HepG2 (cell line): ENCODE data around the gene MED12L. TPM values are rescaled to one million over a fixed set of nuclear protein-coding genes. Genes with fewer than 3 reads are reported as not detected.

Source experiments
- BRCA1 ChIP-seq: sonication (generic); formaldehyde crosslinking; IDR thresholded peaks from 2 replicates; pipeline ENCODE4 v1.4.0; 2020; ENCODE audit warnings: missing genetic modification reagents
- HDAC6 ChIP-seq: fragments of 200-600 bp; sonication (generic); IDR thresholded peaks from 2 replicates; pipeline ENCODE4 v1.7.0; 2017; ENCODE audit warnings: mild to moderate bottlenecking, antibody characterized with exemption, low read length, low read depth
- HES4 ChIP-seq: sonication (generic); formaldehyde crosslinking; IDR thresholded peaks from 2 replicates; pipeline ENCODE4 v1.9.0; 2021; ENCODE audit warnings: mild to moderate bottlenecking, missing genetic modification reagents, borderline replicate concordance
- HMG20A ChIP-seq: IDR thresholded peaks from 2 replicates; pipeline ENCODE4 v1.6.1; 2016; ENCODE audit warnings: borderline replicate concordance
- HNRNPH1 ChIP-seq: fragments of 200-400 bp; formaldehyde crosslinking; optimal IDR thresholded peaks from 2 replicates; pipeline ENCODE3; 2017; ENCODE audit warnings: mild to moderate bottlenecking, low read depth, low read length
- HNRNPUL1 ChIP-seq: fragments of 200-400 bp; formaldehyde crosslinking; IDR thresholded peaks from 2 replicates; pipeline ENCODE4 v1.6.1; 2017; ENCODE audit warnings: low read depth, mild to moderate bottlenecking, low read length, moderate library complexity
- KDM5B ChIP-seq: sonication (generic); formaldehyde crosslinking; IDR thresholded peaks from 2 replicates; pipeline ENCODE4 v1.4.0; 2020; ENCODE audit warnings: missing genetic modification reagents, mild to moderate bottlenecking, borderline replicate concordance
- KDM6A ChIP-seq: IDR thresholded peaks from 2 replicates; pipeline ENCODE4 v1.6.1; 2016; ENCODE audit warnings: low read depth
- KLF11 ChIP-seq: IDR thresholded peaks from 2 replicates; pipeline ENCODE4 v1.6.1; 2016; ENCODE audit warnings: missing compliant biosample characterization
- TEAD2 ChIP-seq: sonication (generic); formaldehyde crosslinking; IDR thresholded peaks from 2 replicates; pipeline ENCODE4 v1.9.0; 2021; ENCODE audit warnings: missing genetic modification reagents
- TP53 ChIP-seq: sonication (generic); formaldehyde crosslinking; conservative IDR thresholded peaks from 2 replicates; pipeline ENCODE4 v1.4.0; 2020; ENCODE audit warnings: missing genetic modification reagents
- U2AF1 ChIP-seq: fragments of 200-400 bp; formaldehyde crosslinking; optimal IDR thresholded peaks from 2 replicates; pipeline ENCODE3; 2017; ENCODE audit warnings: mild to moderate bottlenecking, low read depth, low read length
- ZBTB1 ChIP-seq: sonication (generic); formaldehyde crosslinking; IDR thresholded peaks from 2 replicates; pipeline ENCODE4 v1.4.0; 2020; ENCODE audit warnings: missing genetic modification reagents, borderline replicate concordance
- ZFP36L2 ChIP-seq: sonication (generic); formaldehyde crosslinking; IDR thresholded peaks from 2 replicates; pipeline ENCODE4 v1.4.0; 2020; ENCODE audit warnings: missing genetic modification reagents
- ZFP82 ChIP-seq: sonication (generic); formaldehyde crosslinking; IDR thresholded peaks from 2 replicates; pipeline ENCODE4 v1.5.1; 2020; ENCODE audit warnings: mild to moderate bottlenecking, missing genetic modification reagents, borderline replicate concordance
- ZNF17 ChIP-seq: sonication (generic); formaldehyde crosslinking; IDR thresholded peaks from 2 replicates; pipeline ENCODE4 v1.5.0; 2020; ENCODE audit warnings: mild to moderate bottlenecking, missing genetic modification reagents
- ZNF230 ChIP-seq: sonication (generic); formaldehyde crosslinking; IDR thresholded peaks from 2 replicates; pipeline ENCODE4 v1.4.0; 2020; ENCODE audit warnings: mild to moderate bottlenecking, missing genetic modification reagents
- ZNF354B ChIP-seq: sonication (generic); formaldehyde crosslinking; IDR thresholded peaks from 2 replicates; pipeline ENCODE4 v1.8.0; 2022; ENCODE audit warnings: mild to moderate bottlenecking, missing genetic modification reagents
- ZNF552 ChIP-seq: sonication (generic); formaldehyde crosslinking; IDR thresholded peaks from 2 replicates; pipeline ENCODE4 v1.9.0; 2022; ENCODE audit warnings: missing genetic modification reagents, mild to moderate bottlenecking, borderline replicate concordance
- ZNF589 ChIP-seq: sonication (generic); formaldehyde crosslinking; conservative IDR thresholded peaks from 2 replicates; pipeline ENCODE4 v1.8.0; 2022; ENCODE audit warnings: mild to moderate bottlenecking, moderate library complexity, missing genetic modification reagents
- ZNF709 ChIP-seq: sonication (generic); formaldehyde crosslinking; IDR thresholded peaks from 2 replicates; pipeline ENCODE4 v1.5.0; 2020; ENCODE audit warnings: mild to moderate bottlenecking, missing genetic modification reagents
- ZNF766 ChIP-seq: sonication (generic); formaldehyde crosslinking; IDR thresholded peaks from 2 replicates; pipeline ENCODE4 v1.5.0; 2020; ENCODE audit warnings: missing genetic modification reagents, borderline replicate concordance
- polyA plus RNA-seq, 8 experiments: library from polyadenylated mRNA; depleted of rRNA in 3 of 8; stranded (reverse) in 7 of 8; unstranded in 1 of 8; fragments of >200 nt; fragmentation: Illumina TruSeq in 4 of 8; extraction: Trizol in 4 of 8; gene quantifications; 2 replicates each; pipeline versions ENCODE4 v1.2.1 to v1.2.3, GENCODE V29; 2011 to 2016; ENCODE audit warnings: low read depth in 4 of 8, missing spikeins in 1 of 8, mixed read lengths in 1 of 8; ENCODE audit not compliant: insufficient read depth in 1 of 8
- total RNA-seq, 5 experiments: library from RNA; depleted of rRNA; stranded (reverse); fragments of >200 nt; fragmentation: Illumina TruSeq; extraction: Trizol; gene quantifications; 2 replicates each; pipeline ENCODE4 v1.2.3, GENCODE V29; 2016; ENCODE audit warnings: low read depth in 1 of 5
- TF ChIP-seq, protein P1 (sequence below): sonication (generic); formaldehyde crosslinking; IDR thresholded peaks from 2 replicates; pipeline ENCODE4 v1.8.1; 2022; ENCODE audit warnings: mild to moderate bottlenecking, missing genetic modification reagents
- TF ChIP-seq, protein P2 (sequence below): IDR thresholded peaks from 2 replicates; pipeline ENCODE4 v1.6.1; 2016; ENCODE audit warnings: mild to moderate bottlenecking
- TF ChIP-seq, protein P3 (sequence below): sonication (generic); formaldehyde crosslinking; IDR thresholded peaks from 2 replicates; pipeline ENCODE4 v1.8.0; 2022; ENCODE audit warnings: mild to moderate bottlenecking, missing genetic modification reagents, borderline replicate concordance
- TF ChIP-seq, protein P4 (sequence below): sonication (generic); formaldehyde crosslinking; IDR thresholded peaks from 2 replicates; pipeline ENCODE4 v1.8.0; 2022; ENCODE audit warnings: mild to moderate bottlenecking, missing genetic modification reagents, moderate library complexity
- TF ChIP-seq, protein P5 (sequence below): IDR thresholded peaks from 2 replicates; pipeline ENCODE4 v1.6.1; 2016; ENCODE audit warnings: mild to moderate bottlenecking, missing biosample characterization, missing genetic modification reagents

Gene MED12L
- total and polyA plus RNA-seq, 2 of the 13 experiments (the other 11 are each of a cell fraction or from before 2014, with no cell fraction given): 0.07 to 0.64 TPM

DNA sequence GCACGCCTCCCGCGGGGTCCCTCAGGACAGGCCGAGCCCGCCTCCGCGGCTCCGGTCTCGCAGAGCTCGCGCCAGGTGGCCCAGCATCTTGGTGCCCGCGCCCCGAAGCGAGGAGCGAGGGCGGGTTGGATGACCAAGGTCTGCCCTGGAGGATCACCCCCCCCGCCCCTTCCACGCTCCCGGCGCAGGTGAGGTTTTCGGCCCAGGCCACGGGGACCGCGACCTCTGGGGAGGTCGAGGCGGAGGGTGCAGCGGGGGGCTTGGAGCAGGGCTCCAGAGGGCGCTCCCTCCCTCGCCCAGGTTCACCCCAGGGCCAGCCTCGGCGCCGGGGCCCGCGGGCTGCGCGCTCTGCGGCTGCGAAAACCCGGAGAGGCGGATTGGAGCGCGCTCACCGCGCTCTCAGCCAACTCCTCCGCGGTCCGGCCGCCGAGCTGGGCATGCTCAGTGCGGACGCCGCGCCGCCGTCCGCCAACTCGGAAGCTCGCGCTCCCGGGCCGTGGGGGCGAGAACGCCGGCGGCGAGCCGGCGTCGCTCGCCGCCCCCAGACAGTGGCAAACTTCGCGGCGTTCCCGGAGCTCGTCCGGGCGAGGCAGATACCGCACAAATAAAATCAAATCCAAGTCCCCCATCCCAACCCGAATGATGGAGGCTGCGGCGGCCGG, at the start of gene MED12L (continued):
- TF ChIP-seq, protein P1, sequence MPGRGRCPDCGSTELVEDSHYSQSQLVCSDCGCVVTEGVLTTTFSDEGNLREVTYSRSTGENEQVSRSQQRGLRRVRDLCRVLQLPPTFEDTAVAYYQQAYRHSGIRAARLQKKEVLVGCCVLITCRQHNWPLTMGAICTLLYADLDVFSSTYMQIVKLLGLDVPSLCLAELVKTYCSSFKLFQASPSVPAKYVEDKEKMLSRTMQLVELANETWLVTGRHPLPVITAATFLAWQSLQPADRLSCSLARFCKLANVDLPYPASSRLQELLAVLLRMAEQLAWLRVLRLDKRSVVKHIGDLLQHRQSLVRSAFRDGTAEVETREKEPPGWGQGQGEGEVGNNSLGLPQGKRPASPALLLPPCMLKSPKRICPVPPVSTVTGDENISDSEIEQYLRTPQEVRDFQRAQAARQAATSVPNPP (CRISPR knock-in tag): no peak
- TF ChIP-seq KDM5B (peak; percentile 76; the same call in 1 of the 2 replicates), BRCA1 (no peak), HES4 (CRISPR knock-in tag) (no peak), TP53 (CRISPR knock-in tag) (no peak), ZNF17 (CRISPR knock-in tag) (no peak), ZBTB1 (CRISPR knock-in tag) (no peak), ZNF552 (CRISPR knock-in tag) (no peak), ZNF709 (CRISPR knock-in tag) (no peak), HNRNPUL1 (no peak), KLF11 (CRISPR knock-in tag) (no peak), HNRNPH1 (no peak), KDM6A (CRISPR knock-in tag) (no peak), ZNF589 (CRISPR knock-in tag) (no peak), TEAD2 (CRISPR knock-in tag) (no peak), ZFP36L2 (CRISPR knock-in tag) (no peak), ZNF354B (CRISPR knock-in tag) (peak; percentile 57; the same call in 1 of the 2 replicates), HDAC6 (no peak), HMG20A (CRISPR knock-in tag) (no peak), ZNF230 (CRISPR knock-in tag) (no peak), U2AF1 (no peak), ZFP82 (CRISPR knock-in tag) (no peak), ZNF766 (no peak)
- TF ChIP-seq, protein P2, sequence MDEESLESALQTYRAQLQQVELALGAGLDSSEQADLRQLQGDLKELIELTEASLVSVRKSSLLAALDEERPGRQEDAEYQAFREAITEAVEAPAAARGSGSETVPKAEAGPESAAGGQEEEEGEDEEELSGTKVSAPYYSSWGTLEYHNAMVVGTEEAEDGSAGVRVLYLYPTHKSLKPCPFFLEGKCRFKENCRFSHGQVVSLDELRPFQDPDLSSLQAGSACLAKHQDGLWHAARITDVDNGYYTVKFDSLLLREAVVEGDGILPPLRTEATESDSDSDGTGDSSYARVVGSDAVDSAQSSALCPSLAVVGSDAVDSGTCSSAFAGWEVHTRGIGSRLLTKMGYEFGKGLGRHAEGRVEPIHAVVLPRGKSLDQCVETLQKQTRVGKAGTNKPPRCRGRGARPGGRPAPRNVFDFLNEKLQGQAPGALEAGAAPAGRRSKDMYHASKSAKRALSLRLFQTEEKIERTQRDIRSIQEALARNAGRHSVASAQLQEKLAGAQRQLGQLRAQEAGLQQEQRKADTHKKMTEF (CRISPR knock-in tag): peak; percentile 60; the same call in 1 of the 2 replicates
- TF ChIP-seq, protein P3, sequence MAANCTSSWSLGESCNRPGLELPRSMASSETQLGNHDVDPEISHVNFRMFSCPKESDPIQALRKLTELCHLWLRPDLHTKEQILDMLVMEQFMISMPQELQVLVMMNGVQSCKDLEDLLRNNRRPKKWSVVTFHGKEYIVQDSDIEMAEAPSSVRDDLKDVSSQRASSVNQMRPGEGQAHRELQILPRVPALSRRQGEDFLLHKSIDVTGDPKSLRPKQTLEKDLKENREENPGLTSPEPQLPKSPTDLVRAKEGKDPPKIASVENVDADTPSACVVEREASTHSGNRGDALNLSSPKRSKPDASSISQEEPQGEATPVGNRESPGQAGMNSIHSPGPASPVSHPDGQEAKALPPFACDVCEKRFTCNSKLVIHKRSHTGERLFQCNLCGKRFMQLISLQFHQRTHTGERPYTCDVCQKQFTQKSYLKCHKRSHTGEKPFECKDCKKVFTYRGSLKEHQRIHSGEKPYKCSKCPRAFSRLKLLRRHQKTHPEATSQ (CRISPR knock-in tag): peak; percentile 49; the same call in 1 of the 2 replicates
- TF ChIP-seq, protein P4, sequence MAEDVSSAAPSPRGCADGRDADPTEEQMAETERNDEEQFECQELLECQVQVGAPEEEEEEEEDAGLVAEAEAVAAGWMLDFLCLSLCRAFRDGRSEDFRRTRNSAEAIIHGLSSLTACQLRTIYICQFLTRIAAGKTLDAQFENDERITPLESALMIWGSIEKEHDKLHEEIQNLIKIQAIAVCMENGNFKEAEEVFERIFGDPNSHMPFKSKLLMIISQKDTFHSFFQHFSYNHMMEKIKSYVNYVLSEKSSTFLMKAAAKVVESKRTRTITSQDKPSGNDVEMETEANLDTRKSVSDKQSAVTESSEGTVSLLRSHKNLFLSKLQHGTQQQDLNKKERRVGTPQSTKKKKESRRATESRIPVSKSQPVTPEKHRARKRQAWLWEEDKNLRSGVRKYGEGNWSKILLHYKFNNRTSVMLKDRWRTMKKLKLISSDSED (CRISPR knock-in tag): no peak
- TF ChIP-seq, protein P5, sequence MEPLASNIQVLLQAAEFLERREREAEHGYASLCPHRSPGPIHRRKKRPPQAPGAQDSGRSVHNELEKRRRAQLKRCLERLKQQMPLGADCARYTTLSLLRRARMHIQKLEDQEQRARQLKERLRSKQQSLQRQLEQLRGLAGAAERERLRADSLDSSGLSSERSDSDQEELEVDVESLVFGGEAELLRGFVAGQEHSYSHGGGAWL (CRISPR knock-in tag): no peak
